GM19468 (cell line): ENCODE results near the gene HIF3A.
"Not testable (repeated sequence)": the region's sequence is repeated elsewhere in the genome, so short reads cannot be mapped to it uniquely, and the experiment has no call there.

ENCODE experiments used
- ATAC-seq: cut with Tn5 transposase; IDR thresholded peaks from one replicate; pipeline ENCODE4 v1.9.1; 2021; ENCODE audit warnings: mild to moderate bottlenecking, moderate library complexity, moderate number of reproducible peaks; ENCODE audit not compliant: unreplicated experiment; ENCODE audit errors: extremely low read depth

The HIF3A gene

GRCh38 chr19:46321653-46322052, 24.8 kb downstream of the HIF3A start:
- ATAC-seq: no peak

- ATAC-seq: not testable (repeated sequence)
Observed at GRCh38 chr19:46323227-46323626, 26.4 kb downstream of the HIF3A start.

GRCh38 chr19:46324277-46324676, 27.4 kb downstream of the HIF3A start:
- no peak for ATAC-seq

GRCh38 chr19:46326608-46327007, 29.8 kb downstream of the HIF3A start:
- ATAC-seq: no peak

- no peak for ATAC-seq
Observed at GRCh38 chr19:46328079-46328478, 31.2 kb downstream of the HIF3A start.

GRCh38 chr19:46330319-46330918, 33.6 kb downstream of the HIF3A start:
- ATAC-seq: no peak

- ATAC-seq: no peak
Observed at GRCh38 chr19:46337487-46337886, 40.6 kb downstream of the HIF3A start.

GRCh38 chr19:46339446-46339845, 42.6 kb downstream of the HIF3A start:
- no peak for ATAC-seq

GRCh38 chr19:46340051-46340659, 43.3 kb downstream of the HIF3A start:
- no peak for ATAC-seq

GRCh38 chr19:46341937-46342336, 45.1 kb downstream of the HIF3A start:
- ATAC-seq: no peak

GRCh38 chr19:46344363-46344762, 47.5 kb downstream of the HIF3A start:
- no peak for ATAC-seq

GRCh38 chr19:46345157-46345556, 48.3 kb downstream of the HIF3A start:
- ATAC-seq: no peak

GRCh38 chr19:46346821-46347571, 50.2 kb downstream of the HIF3A start, which contains the start of gene PPP5C:
Gene PPP5C, plus strand, starts transcription at chr19:46347087. Its CDS starts 10 bp downstream, at chr19:46347097.
- ATAC-seq: peak; percentile 22

- ATAC-seq: no peak
Observed at GRCh38 chr19:46347572-46347883, 50.7 kb downstream of the HIF3A start.

GRCh38 chr19:46347985-46348384, 51.1 kb downstream of the HIF3A start:
- ATAC-seq: no peak

GRCh38 chr19:46349311-46349993, 52.6 kb downstream of the HIF3A start:
- ATAC-seq: no peak

GRCh38 chr19:46350029-46350757, 53.4 kb downstream of the HIF3A start:
- no peak for ATAC-seq

- no peak for ATAC-seq
Observed at GRCh38 chr19:46350758-46351159, 53.9 kb downstream of the HIF3A start.

- ATAC-seq: no peak
Observed at GRCh38 chr19:46351241-46352041, 54.6 kb downstream of the HIF3A start.
